SK-N-SH (cell line): ENCODE measurements around the gene EOGT.

Source experiments
- JUND ChIP-seq: IDR thresholded peaks from 2 replicates; pipeline ENCODE4 v1.4.0; 2012
- TF ChIP-seq, protein P1 (sequence below): IDR thresholded peaks from 2 replicates; pipeline ENCODE4 v1.4.0; 2012; ENCODE audit warnings: low read depth
- TF ChIP-seq, protein P2 (sequence below): fragments of 200-600 bp; sonication (generic); IDR thresholded peaks from 2 replicates; pipeline ENCODE4 v1.6.1; 2017; ENCODE audit warnings: antibody characterized with exemption, mild to moderate bottlenecking, moderate library complexity
- TF ChIP-seq, protein P3 (sequence below): IDR thresholded peaks from 2 replicates; pipeline ENCODE4 v1.6.1; 2012; ENCODE audit warnings: mild to moderate bottlenecking, low read depth, low read length, moderate library complexity
- TF ChIP-seq, protein P4 (sequence below): IDR thresholded peaks from 2 replicates; pipeline ENCODE4; 2012

DNA sequence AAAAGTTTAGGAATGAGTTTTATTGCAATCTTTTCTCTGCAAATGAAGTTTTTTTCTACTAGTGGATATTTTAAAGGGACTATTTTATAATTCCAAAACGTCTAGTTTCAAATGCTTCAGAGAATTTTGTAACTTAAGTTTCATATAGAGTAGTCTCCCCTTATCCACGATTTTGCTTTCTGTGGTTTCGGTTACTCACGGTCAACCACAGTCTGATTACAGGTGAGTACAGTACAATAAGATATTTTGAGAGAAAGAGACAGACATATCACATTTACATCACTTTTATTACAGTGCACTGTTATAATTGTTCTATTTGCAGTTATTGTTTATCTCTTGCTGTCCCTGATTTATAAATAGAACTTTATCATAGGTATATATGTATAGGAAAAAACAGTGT is 7.4 kb upstream of the EOGT start:
- TF ChIP-seq, protein P1, sequence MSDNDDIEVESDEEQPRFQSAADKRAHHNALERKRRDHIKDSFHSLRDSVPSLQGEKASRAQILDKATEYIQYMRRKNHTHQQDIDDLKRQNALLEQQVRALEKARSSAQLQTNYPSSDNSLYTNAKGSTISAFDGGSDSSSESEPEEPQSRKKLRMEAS, result no peak
- TF ChIP-seq, protein P2, sequence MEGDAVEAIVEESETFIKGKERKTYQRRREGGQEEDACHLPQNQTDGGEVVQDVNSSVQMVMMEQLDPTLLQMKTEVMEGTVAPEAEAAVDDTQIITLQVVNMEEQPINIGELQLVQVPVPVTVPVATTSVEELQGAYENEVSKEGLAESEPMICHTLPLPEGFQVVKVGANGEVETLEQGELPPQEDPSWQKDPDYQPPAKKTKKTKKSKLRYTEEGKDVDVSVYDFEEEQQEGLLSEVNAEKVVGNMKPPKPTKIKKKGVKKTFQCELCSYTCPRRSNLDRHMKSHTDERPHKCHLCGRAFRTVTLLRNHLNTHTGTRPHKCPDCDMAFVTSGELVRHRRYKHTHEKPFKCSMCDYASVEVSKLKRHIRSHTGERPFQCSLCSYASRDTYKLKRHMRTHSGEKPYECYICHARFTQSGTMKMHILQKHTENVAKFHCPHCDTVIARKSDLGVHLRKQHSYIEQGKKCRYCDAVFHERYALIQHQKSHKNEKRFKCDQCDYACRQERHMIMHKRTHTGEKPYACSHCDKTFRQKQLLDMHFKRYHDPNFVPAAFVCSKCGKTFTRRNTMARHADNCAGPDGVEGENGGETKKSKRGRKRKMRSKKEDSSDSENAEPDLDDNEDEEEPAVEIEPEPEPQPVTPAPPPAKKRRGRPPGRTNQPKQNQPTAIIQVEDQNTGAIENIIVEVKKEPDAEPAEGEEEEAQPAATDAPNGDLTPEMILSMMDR, result no peak
- TF ChIP-seq JUND, result no peak
- TF ChIP-seq, protein P3, sequence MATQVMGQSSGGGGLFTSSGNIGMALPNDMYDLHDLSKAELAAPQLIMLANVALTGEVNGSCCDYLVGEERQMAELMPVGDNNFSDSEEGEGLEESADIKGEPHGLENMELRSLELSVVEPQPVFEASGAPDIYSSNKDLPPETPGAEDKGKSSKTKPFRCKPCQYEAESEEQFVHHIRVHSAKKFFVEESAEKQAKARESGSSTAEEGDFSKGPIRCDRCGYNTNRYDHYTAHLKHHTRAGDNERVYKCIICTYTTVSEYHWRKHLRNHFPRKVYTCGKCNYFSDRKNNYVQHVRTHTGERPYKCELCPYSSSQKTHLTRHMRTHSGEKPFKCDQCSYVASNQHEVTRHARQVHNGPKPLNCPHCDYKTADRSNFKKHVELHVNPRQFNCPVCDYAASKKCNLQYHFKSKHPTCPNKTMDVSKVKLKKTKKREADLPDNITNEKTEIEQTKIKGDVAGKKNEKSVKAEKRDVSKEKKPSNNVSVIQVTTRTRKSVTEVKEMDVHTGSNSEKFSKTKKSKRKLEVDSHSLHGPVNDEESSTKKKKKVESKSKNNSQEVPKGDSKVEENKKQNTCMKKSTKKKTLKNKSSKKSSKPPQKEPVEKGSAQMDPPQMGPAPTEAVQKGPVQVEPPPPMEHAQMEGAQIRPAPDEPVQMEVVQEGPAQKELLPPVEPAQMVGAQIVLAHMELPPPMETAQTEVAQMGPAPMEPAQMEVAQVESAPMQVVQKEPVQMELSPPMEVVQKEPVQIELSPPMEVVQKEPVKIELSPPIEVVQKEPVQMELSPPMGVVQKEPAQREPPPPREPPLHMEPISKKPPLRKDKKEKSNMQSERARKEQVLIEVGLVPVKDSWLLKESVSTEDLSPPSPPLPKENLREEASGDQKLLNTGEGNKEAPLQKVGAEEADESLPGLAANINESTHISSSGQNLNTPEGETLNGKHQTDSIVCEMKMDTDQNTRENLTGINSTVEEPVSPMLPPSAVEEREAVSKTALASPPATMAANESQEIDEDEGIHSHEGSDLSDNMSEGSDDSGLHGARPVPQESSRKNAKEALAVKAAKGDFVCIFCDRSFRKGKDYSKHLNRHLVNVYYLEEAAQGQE, result no peak
- TF ChIP-seq, protein P4, sequence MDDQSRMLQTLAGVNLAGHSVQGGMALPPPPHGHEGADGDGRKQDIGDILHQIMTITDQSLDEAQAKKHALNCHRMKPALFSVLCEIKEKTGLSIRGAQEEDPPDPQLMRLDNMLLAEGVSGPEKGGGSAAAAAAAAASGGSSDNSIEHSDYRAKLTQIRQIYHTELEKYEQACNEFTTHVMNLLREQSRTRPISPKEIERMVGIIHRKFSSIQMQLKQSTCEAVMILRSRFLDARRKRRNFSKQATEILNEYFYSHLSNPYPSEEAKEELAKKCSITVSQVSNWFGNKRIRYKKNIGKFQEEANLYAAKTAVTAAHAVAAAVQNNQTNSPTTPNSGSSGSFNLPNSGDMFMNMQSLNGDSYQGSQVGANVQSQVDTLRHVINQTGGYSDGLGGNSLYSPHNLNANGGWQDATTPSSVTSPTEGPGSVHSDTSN, result no peak
